ENCODE measurements around the gene SIRT3.

Gene SIRT3

DNA sequence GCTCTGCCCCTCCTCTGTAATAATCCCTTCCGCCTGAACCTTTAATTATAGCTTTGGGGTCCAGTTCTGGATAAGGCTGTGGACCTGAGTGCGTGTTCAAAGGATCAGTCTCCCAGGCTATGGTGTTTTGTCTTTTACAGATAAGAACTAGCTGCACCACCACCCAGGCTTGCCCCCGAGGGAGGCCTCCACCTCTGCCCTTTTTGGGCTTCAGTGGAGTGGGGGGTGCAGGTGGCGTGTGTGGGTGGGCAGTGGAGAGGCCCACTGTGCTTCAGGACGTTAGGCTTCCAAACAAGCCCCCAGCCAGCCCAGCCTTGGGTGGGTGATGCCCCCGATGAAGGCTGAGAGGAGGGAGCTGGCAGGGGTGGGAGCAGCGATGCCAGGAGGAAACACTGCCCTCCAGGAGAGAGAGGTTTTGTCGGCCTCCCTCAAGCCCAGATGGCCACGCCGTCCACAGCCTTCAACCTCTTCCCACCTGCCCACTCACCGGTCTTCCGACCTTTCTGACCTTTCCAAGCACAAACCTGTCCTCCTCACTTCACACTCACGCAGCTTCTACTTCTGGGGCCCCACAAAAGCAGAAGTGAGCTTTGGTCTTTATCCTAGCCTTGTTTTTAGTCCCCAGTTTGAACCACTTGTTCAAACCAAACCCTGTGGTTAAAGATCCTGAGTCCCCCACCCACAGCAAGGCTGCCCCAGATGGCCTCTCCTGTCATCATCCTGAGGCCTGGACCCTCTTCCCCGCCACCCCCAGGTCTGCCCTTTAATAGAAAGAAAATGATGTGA, 21.0 kb upstream of the SIRT3 start:
- TF ChIP-seq, protein P1, sequence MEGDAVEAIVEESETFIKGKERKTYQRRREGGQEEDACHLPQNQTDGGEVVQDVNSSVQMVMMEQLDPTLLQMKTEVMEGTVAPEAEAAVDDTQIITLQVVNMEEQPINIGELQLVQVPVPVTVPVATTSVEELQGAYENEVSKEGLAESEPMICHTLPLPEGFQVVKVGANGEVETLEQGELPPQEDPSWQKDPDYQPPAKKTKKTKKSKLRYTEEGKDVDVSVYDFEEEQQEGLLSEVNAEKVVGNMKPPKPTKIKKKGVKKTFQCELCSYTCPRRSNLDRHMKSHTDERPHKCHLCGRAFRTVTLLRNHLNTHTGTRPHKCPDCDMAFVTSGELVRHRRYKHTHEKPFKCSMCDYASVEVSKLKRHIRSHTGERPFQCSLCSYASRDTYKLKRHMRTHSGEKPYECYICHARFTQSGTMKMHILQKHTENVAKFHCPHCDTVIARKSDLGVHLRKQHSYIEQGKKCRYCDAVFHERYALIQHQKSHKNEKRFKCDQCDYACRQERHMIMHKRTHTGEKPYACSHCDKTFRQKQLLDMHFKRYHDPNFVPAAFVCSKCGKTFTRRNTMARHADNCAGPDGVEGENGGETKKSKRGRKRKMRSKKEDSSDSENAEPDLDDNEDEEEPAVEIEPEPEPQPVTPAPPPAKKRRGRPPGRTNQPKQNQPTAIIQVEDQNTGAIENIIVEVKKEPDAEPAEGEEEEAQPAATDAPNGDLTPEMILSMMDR (IDR thresholded peaks at IDR 0.05; ENCODE audit: low read depth, low read length) = no peak
- DNase-seq (ENCODE audit: extremely low read depth, low read depth) = no peak

DNA sequence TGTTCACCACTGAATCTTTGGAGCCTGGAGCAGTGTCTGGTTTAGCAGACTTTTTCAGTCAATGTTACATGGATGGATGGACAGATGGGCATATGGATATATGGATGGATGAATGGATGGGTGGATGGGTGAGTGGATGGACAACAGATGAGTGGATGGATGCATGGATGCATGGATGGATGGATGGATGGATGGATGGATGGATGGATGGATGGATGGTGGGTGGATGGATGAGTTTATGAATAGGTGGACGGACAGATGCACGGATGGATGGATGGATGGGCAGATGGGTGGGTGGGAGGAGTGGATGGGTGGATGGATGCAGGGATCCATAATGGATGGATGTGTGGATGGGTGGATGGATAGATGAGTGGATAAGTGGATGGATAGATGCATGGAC, 19.7 kb upstream of the SIRT3 start:
- TF ChIP-seq, protein P1 (IDR thresholded peaks at IDR 0.05; ENCODE audit: low read depth, low read length) = no peak
- DNase-seq (ENCODE audit: extremely low read depth, low read depth) = no peak

DNA sequence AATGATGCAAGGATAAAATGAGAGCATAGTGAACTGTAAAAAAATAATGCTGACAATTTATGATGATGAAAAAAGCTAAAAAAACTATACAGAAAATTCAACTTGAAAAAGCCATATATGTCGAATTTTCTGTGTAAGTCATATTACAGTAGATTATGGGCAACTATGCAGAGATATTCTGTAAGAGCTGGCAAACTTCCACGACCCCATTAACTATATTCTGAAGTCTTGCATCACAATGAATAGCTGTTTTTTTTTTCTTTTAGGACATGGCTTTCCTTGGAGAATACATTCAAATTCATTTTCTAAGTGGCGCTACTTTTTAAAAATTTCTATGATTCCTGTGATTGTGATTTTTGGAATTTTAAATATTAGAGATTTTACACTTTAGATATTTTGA, 19.0 kb upstream of the SIRT3 start:
- TF ChIP-seq, protein P1 (IDR thresholded peaks at IDR 0.05; ENCODE audit: low read depth, low read length) = no peak
- no peak for DNase-seq (ENCODE audit: extremely low read depth, low read depth)

DNA sequence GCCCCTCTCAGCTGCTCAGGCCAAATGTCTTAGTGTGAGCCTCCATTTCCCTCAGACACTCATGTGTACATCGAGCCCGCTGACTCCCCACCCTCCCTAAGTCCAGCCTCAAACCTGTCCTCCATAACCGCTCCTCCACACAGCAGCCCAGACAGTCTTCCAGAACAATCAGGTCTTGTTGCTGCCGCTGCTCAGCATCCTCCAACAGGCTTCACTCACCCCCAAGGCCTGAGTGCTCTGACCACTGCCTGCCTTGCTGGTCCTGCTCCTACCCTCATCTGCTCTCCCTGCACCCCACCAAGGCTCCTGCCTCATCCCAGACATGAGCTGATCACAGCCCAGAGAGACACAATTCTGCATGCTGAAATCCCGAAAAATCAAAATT, 17.7 kb upstream of the SIRT3 start:
- TF ChIP-seq, protein P1 (IDR thresholded peaks at IDR 0.05; ENCODE audit: low read depth, low read length) = no peak
- DNase-seq (ENCODE audit: extremely low read depth, low read depth) = no peak

DNA sequence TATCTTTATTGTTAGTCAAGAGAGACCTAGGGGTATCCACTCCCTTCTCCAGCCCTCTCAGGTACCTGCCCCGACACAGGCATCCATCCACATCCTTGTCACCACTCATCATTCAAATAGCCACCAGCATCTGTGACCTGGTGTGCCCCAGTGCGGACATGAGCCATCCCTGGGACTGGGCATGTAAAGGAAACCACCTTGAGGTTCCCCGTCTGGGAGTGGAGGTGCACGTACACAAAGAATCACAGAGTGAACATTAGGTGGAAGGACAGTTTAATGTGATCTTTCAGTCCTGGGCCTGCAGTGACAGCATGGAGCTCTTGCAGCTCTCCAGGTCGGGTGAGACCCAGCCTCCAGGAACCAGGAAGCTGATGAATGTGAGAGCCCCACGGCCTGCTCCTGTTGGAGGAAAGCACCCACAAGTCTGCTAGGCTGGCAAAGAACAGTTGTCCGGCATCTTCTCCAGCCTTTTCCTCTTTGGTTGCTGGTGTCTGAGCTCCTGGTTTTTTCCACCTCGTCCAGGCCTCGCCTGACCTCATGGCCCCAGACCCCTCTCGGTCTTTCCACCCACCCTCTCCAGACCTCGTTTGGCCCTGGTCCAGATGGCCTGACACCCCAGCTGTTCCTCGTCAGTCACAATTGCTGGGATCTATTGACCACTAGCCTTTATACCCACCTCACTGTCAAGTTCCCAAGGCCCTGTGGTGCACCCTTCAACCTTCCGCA, 17.2 kb upstream of the SIRT3 start:
- no peak for DNase-seq (ENCODE audit: extremely low read depth, low read depth)
- TF ChIP-seq, protein P1 (IDR thresholded peaks at IDR 0.05; ENCODE audit: low read depth, low read length) = no peak

DNA sequence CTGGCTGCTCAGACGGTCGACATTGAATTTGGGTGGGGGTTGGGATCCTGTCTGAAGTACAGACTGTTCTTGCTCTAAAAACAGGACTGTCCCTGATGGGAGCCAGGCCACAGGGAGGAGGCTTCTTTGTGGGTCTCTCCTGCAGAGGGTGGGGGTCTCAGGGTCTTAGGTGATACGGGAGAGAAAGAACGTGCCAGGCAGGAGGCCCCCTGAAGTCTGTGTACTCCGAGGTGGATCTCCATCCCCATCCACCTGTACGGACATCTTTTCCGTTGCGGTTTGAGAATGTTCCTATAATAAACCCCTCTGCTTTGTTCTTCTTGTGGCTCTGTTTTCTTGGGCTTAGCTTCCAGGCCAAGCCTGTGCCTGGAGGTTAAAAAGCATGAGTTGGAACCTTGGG, 16.5 kb upstream of the SIRT3 start:
- TF ChIP-seq, protein P1 (IDR thresholded peaks at IDR 0.05; ENCODE audit: low read depth, low read length) = no peak
- DNase-seq (ENCODE audit: extremely low read depth, low read depth) = no peak

DNA sequence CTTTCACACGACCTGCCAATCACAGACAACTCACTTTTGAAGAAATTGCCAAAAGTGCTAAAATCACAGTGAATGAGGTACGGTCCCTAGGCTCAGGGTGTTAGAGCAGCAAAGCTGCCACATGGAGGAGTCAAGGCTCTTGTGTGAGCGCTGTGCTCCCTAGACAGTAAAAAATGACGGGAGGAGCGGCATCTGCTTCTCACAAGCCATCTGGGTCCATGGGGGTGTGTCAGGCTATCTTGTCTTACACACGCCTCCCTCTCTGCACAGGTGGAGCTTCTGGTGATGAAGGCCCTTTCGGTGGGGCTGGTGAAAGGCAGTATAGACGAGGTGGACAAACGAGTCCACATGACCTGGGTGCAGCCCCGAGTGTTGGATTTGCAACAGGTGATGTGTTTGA, 15.4 kb upstream of the SIRT3 start:
- TF ChIP-seq, protein P1 (IDR thresholded peaks at IDR 0.05; ENCODE audit: low read depth, low read length) = no peak
- no peak for DNase-seq (ENCODE audit: extremely low read depth, low read depth)
